Measurements from ENCODE around the gene TBC1D2.

GRCh38 chr9:98272083-98272482 is 16.6 kb upstream of the TBC1D2 start:
- TF ChIP-seq CTCF (IDR thresholded peaks at IDR 0.05; ENCODE audit: low read depth, low read length) (no peak), EZH2phosphoT487 (IDR thresholded peaks at IDR 0.05; ENCODE audit: low read depth) (no peak)
